ENCODE data around the gene KCND3.

The KCND3 gene

GRCh38 chr1:111737216-111738132 lies 252.0 kb downstream of the KCND3 start:
- Histone ChIP-seq H3K9ac (ENCODE audit: low read length) (peak overlapping the region; percentile 90), H3K4me2 (ENCODE audit: low read length) (peak overlapping the region; percentile 89), H3K27ac (ENCODE audit: low read length) (no peak overlapping the region), H3K27me3 (ENCODE audit: low read depth, low read length) (no peaks in the 10 kb centered on the region), H2AFZ (ENCODE audit: low read depth, low read length) (no peak overlapping the region), H3K4me1 (ENCODE audit: low read length) (peaks cover 12% of the 10 kb centered on the region), H3K9me3 (ENCODE audit: insufficient read depth, low read length) (no peaks in the 10 kb centered on the region), H3K4me3 (ENCODE audit: low read length) (peak overlapping the region; percentile 98), H4K20me1 (ENCODE audit: insufficient read depth, low read length) (0 out of 2 replicates have a peak, but pooled peaks cover 7% of the 10 kb centered on the region), H3K36me3 (replicated peaks; ENCODE audit: low read depth, low read length) (no peaks in the 10 kb centered on the region), H3K79me2 (ENCODE audit: low read length) (0 out of 2 replicates have a peak, but pooled peaks cover 3% of the 10 kb centered on the region)
- TF ChIP-seq EZH2phosphoT487 (IDR thresholded peaks at IDR 0.05; ENCODE audit: low read depth) = no peak
- TF ChIP-seq, protein P1, sequence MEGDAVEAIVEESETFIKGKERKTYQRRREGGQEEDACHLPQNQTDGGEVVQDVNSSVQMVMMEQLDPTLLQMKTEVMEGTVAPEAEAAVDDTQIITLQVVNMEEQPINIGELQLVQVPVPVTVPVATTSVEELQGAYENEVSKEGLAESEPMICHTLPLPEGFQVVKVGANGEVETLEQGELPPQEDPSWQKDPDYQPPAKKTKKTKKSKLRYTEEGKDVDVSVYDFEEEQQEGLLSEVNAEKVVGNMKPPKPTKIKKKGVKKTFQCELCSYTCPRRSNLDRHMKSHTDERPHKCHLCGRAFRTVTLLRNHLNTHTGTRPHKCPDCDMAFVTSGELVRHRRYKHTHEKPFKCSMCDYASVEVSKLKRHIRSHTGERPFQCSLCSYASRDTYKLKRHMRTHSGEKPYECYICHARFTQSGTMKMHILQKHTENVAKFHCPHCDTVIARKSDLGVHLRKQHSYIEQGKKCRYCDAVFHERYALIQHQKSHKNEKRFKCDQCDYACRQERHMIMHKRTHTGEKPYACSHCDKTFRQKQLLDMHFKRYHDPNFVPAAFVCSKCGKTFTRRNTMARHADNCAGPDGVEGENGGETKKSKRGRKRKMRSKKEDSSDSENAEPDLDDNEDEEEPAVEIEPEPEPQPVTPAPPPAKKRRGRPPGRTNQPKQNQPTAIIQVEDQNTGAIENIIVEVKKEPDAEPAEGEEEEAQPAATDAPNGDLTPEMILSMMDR (IDR thresholded peaks at IDR 0.05; ENCODE audit: low read depth, low read length) = no peak

- no peak overlapping the region for H3K27ac ChIP-seq (ENCODE audit: low read length)
- TF ChIP-seq, protein P1 (IDR thresholded peaks at IDR 0.05; ENCODE audit: low read depth, low read length) = no peak
- no peak for TF ChIP-seq EZH2phosphoT487 (IDR thresholded peaks at IDR 0.05; ENCODE audit: low read depth)
- no peak overlapping the region for H3K4me3 ChIP-seq (ENCODE audit: low read length)
- no peak overlapping the region for H2AFZ ChIP-seq (ENCODE audit: low read depth, low read length)
- H3K4me2 ChIP-seq (ENCODE audit: low read length) = no peak overlapping the region
- H3K27me3 ChIP-seq (ENCODE audit: low read depth, low read length) = no peaks in the 10 kb centered on the region
- no peak overlapping the region for H3K9ac ChIP-seq (ENCODE audit: low read length)
- H3K4me1 ChIP-seq (ENCODE audit: low read length) = peaks cover 12% of the 10 kb centered on the region
- 0 out of 2 replicates have a peak, but pooled peaks cover 3% of the 10 kb centered on the region for H3K79me2 ChIP-seq (ENCODE audit: low read length)
- H4K20me1 ChIP-seq (ENCODE audit: insufficient read depth, low read length) = 0 out of 2 replicates have a peak, but pooled peaks cover 7% of the 10 kb centered on the region
- no peaks in the 10 kb centered on the region for H3K9me3 ChIP-seq (ENCODE audit: insufficient read depth, low read length)
- no peaks in the 10 kb centered on the region for H3K36me3 ChIP-seq (replicated peaks; ENCODE audit: low read depth, low read length)
These were observed 252.8 kb downstream of the KCND3 start for GRCh38 chr1:111736548-111737215.

DNA sequence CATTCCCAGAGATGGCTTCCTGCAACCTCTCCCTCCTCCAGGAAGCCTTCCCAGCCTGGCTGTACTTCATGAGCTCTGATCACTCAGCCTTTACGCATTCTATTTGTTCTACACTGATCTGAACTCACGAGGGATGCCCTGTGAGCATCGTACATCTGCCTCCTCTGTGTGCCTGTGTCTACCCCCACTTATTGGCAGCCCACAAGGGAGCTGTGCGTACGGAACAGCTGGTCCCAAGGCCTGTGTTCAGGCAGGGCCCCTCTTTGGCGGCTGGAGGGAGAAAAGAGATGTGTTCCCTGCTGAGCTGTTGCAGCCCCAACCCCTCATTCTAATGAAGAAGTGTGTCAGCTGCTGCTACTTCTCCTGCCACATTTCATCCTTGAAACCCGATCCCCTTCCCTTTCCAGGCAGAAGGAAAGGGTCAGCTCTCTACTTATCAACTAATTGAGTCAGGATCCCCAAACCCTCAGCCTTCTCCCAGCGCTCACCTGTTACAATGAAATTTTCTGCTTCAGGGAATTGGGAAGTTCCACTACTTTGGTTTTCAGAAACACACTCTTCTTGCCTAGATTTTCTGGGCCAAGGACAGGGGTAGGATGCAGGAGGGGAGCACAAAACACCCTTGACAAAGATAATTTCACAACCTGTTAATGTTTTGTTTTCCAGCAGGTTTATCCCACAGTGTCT lies 253.5 kb downstream of the KCND3 start:
- Histone ChIP-seq H3K27me3 (ENCODE audit: low read depth, low read length) (no peaks in the 10 kb centered on the region), H3K79me2 (ENCODE audit: low read length) (0 out of 2 replicates have a peak, but pooled peaks cover 3% of the 10 kb centered on the region), H4K20me1 (ENCODE audit: insufficient read depth, low read length) (0 out of 2 replicates have a peak, but pooled peaks cover 7% of the 10 kb centered on the region), H3K9me3 (ENCODE audit: insufficient read depth, low read length) (no peaks in the 10 kb centered on the region), H3K36me3 (replicated peaks; ENCODE audit: low read depth, low read length) (no peaks in the 10 kb centered on the region), H3K9ac (ENCODE audit: low read length) (no peak overlapping the region), H3K27ac (ENCODE audit: low read length) (no peak overlapping the region), H3K4me2 (ENCODE audit: low read length) (no peak overlapping the region), H2AFZ (ENCODE audit: low read depth, low read length) (no peak overlapping the region), H3K4me3 (ENCODE audit: low read length) (no peak overlapping the region), H3K4me1 (ENCODE audit: low read length) (peaks cover 12% of the 10 kb centered on the region)
- no peak for TF ChIP-seq EZH2phosphoT487 (IDR thresholded peaks at IDR 0.05; ENCODE audit: low read depth)
- TF ChIP-seq, protein P1 (IDR thresholded peaks at IDR 0.05; ENCODE audit: low read depth, low read length) = no peak
